Hypothalamus (tissue), 51 donors: Measurements from ENCODE around the gene CMTM3.
"Not testable (repeated sequence)": the region's sequence is repeated elsewhere in the genome, so short reads cannot be mapped to it uniquely, and the experiment has no call there.

Source experiments
- DNase-seq, 51 donors: peaks; one replicate each; lab custom pipeline; 2025; lab: John Stamatoyannopoulos, UW

CMTM3 gene

GRCh38 chr16:66581246-66581952 is 23.1 kb upstream of the CMTM3 start:
- no peak for DNase-seq

- peak in 2 of 51 donors; percentile 6 to 11 for DNase-seq
Measured at GRCh38 chr16:66585481-66586239, 18.8 kb upstream of the CMTM3 start.

DNA sequence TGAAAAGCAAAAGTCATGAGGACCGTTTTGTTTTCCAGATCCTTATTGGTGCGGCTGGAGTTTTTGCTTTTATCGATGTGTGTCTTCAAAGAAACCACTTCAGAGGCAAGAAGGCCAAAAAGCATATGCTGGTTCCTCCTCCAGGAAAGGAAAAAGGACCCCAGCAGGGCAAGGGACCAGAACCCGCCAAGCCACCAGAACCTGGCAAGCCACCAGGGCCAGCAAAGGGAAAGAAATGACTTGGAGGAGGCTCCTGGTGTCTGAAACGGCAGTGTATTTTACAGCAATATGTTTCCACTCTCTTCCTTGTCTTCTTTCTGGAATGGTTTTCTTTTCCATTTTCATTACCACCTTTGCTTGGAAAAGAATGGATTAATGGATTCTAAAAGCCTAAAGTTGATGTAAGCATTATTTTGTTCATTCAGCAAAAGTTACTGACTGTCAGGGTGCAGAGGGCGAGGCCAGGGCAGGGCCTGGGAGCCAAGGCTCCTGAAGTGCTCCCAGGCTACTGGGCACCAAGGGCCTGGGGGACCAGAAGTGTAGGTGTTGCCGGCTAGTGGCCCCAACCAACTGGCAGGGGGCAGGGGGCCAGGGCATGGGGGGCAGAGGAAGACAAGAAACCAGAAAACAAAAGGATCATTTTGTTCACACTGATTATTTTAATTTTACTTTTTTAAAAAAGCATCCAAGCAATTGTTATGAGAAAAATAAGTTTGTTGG is 16.5 kb upstream of the CMTM3 start:
- DNase-seq: peak in 2 of 51 donors; percentile 4 to 8

GRCh38 chr16:66588981-66589713 is 15.4 kb upstream of the CMTM3 start:
- peak in 14 of 51 donors; percentile 3 to 41 (median 23) for DNase-seq

DNA sequence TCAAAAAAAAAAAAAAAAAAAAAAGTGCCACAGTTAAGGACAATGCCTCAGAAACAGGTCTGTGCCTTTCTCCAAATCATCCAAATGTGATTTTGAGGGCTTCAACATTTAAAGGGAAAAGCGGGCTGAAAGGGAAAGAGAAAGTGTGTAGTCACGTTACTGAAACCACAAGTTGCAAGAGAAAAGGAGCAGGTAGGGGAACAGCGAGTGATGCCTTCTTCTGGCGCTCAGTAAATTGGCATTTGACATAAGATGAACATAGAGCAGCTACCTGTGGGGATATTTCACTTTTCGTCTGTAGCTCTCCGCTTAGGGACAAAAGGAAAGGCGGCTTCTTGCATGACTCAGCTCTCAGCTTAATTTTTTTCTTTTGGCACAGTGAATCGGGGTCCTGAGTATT is 14.2 kb upstream of the CMTM3 start:
- DNase-seq: no peak

GRCh38 chr16:66591018-66591417 is 13.5 kb upstream of the CMTM3 start:
- no peak for DNase-seq

- no peak for DNase-seq
Measured at GRCh38 chr16:66592241-66592640, 12.3 kb upstream of the CMTM3 start.

DNA sequence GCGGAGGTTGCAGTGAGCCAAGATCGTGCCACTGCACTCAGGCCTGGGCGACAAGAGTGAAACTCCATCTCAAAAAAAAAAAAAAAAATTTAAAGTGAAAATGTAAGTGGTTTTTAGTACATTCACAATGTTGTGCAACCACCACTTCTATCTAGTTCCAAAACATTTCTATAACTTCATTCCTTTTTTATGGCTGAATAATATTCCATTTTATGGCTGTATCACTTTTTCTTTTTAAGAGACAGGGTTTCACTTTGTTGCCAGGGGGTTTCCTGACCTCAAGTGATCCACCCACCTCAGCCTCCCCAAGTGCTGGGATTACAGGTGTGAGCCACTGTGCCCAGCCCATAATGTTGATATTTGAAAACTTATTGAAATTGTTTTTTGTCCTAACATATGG is 11.7 kb upstream of the CMTM3 start:
- no peak for DNase-seq

- DNase-seq: no peak
Measured at GRCh38 chr16:66594739-66595138, 9.8 kb upstream of the CMTM3 start.

GRCh38 chr16:66596559-66596958 is 7.9 kb upstream of the CMTM3 start:
- not testable (repeated sequence) for DNase-seq

GRCh38 chr16:66596986-66597848 is 7.3 kb upstream of the CMTM3 start:
- DNase-seq: no peak

- DNase-seq: no peak
Measured at GRCh38 chr16:66598111-66598510, 6.4 kb upstream of the CMTM3 start.

DNA sequence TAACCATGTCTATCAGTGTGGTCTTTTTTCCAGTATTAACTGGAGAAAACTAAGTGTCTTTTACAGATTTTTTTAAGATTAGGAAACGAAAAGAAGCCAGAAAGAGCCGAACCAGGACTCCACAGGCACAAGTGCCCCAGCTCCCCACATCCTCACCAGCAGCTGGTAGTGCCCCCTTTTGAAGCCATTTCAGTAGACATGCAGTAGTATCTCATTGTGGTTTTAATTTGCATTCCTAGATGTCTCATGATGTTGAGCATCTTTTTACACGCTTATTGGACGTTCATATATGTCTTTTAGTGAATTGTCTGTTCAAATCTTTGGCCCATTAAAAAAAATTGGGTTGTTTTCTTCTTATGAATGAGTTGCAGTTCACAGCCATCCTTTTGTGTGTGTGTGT is 4.8 kb upstream of the CMTM3 start:
- no peak for DNase-seq

- no peak for DNase-seq
Measured at GRCh38 chr16:66600477-66600876, 4.0 kb upstream of the CMTM3 start.

GRCh38 chr16:66601471-66601870 is 3.0 kb upstream of the CMTM3 start:
- DNase-seq: no peak

GRCh38 chr16:66603537-66604375 is 748 bp upstream of the CMTM3 start:
- peak in 25 of 51 donors; percentile 21 to 60 (median 40) for DNase-seq

DNA sequence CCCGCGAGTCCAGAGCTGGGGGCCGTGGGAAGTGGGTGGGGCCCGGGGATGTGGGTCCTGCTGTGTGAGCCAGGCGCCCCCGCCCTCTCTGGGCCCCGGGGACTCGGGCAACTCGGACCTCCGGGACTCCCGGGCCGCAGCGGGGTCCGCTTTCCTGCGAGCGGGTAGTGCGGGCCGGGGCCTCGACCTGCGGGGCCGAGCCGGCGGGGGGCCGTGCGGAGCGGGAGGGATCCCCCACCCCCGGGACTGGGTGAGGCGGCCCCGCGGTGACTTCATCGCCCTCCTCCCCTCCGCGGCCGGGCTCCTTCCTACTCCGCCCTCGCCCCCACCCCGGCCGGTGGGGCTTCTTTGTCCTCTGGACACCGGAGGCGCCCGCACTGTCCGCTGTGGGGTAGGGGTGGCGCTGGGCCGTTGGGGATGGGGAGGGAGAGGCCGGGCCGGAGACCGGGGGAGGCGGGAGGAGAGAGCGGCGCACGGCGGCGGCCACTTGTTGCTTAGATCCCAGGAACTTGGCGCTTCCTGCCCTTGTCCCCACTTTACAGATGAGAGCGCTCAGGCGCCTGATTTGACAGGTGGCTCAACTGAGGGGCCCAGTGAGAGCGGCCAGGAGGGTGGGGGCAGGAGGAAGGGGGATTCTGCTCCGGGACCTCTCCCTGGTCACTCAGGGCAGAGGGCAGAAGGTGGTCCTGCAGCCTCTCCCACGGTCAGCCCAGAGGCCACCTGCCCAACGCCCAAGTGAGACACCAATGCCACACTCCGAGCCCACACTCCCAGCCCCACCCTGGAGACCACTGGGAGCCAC is 874 bp downstream of the CMTM3 start:
- DNase-seq: peak in 9 of 51 donors; percentile 19 to 66 (median 41)
